ENCODE results near the gene RSBN1L.
A peak's percentile ranks its signal among the peaks of the same experiment; 100 is the strongest.
"Not testable (repeated sequence)": the region's sequence is repeated elsewhere in the genome, so short reads cannot be mapped to it uniquely, and the experiment has no call there.

Gene RSBN1L

GRCh38 chr7:77696057-77696642 is at the start of gene RSBN1L:
Gene RSBN1L (plus strand): TSS chr7:77696459. CDS start chr7:77696470, 11 bp downstream.
- FAIRE-seq (no peak), DNase-seq (ENCODE audit: insufficient read length, low spot score) (peak; percentile 41)
- TF ChIP-seq CTCF (IDR thresholded peaks at IDR 0.05; ENCODE audit: insufficient read depth, missing control alignments) = peak; percentile 5

DNA sequence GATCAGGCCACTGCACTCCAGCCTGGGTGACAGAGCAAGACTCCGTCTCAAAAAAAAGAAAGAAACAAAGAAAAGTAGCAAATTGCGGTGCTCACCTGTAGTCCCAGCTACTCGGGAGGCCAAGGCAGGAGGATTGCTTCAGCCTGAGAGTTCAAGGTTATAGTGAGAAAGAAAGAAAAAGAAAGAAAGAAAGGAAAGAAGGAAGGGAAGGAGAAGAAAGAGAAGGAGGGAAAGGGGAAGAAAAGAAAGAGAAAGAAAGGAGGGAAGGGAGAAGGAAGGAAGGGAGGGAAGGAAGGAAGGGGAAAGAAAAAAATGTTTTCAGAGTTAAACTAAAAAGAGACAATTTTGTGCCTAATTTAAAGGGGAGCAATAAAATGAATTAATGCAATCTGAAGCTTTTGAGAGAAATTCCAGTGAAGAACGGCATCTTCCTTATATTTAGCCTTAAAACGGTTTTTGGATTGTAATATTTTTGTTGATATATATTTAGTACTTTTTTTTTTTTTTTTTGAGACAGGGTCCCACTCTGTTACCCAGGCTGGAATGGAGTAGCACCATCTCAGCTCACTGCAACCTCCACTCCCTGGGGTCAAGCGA is 47.4 kb upstream of the RSBN1L start:
- DNase-seq (ENCODE audit: insufficient read length, low spot score) (no peak), FAIRE-seq (no peak)
- no peak for TF ChIP-seq CTCF (IDR thresholded peaks at IDR 0.05; ENCODE audit: insufficient read depth, missing control alignments)

GRCh38 chr7:77649716-77650349 is 46.4 kb upstream of the RSBN1L start:
- DNase-seq (ENCODE audit: insufficient read length, low spot score) (no peak), FAIRE-seq (no peak)
- no peak for TF ChIP-seq CTCF (IDR thresholded peaks at IDR 0.05; ENCODE audit: insufficient read depth, missing control alignments)

DNA sequence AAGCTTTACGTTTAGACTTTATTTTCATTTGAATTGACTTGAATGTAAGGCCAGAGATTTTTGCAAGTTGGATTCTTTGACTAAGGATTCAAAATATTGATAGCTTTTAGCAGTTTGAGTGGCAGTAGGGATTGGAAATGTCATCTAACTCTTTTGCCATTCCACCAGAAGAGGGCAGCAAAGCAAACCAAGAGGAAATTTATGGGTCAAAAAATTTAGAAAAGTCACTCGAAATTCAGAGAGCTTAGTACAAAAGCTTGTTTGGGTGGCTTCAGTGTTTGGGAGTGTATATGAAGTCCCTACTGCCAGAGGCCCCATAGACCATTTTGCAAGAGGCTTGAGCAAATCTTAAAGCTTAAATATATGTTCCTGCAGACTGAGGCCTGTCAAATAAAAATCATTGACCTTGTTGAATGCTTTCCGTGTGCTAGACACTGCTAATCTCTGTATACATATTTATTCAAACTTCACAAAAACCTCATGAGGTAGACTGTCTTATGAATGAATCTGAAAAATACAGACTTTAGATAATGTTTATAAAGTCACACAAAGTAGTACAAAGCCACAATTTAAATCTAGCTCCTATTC is 44.6 kb upstream of the RSBN1L start:
- DNase-seq (ENCODE audit: insufficient read length, low spot score) = no peak
- no peak for FAIRE-seq
- TF ChIP-seq CTCF (IDR thresholded peaks at IDR 0.05; ENCODE audit: insufficient read depth, missing control alignments) = peak; percentile 70

- not testable (repeated sequence) for DNase-seq (ENCODE audit: insufficient read length, low spot score); FAIRE-seq
Observed at GRCh38 chr7:77652826-77653225, 43.4 kb upstream of the RSBN1L start.

DNA sequence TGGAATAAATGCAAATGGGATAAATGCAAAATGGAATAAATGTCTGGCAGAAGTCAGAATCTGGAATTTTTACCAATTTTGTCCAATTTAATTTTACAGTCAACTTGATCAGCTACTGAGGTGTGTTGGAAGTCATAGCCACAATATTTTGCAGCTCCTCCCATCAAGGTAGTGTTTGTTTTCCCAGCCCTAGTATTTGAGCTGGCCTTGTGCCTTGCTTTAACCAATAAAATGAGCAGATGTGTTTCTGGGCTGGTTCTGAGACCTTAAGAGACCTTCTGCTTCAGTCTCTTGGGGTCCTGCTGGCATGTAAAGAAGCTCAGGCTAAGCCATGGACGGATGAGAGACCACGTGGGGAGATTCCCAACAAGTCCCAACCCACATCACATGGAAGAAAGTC is 42.7 kb upstream of the RSBN1L start:
- no peak for TF ChIP-seq CTCF (IDR thresholded peaks at IDR 0.05; ENCODE audit: insufficient read depth, missing control alignments)
- FAIRE-seq (no peak), DNase-seq (ENCODE audit: insufficient read length, low spot score) (no peak)

DNA sequence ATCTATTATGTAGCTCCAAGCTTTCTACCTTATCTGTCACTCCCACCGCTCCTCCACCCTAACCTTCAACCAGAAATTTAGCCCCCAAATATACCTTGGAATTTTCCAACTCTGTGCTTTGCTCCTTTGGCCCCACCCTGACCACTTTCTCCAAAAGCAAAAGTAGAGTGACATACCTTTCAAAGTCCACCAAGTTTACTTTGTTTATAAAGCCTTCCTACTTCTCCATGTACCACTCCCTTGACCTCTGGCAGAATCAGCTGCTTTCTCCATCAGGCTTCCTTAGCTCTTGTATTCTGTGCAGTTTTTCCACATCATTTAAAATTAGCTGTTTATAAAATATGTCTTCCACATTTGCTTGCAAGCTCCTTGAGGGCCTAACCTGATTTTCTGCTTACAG is 40.9 kb upstream of the RSBN1L start:
- DNase-seq (ENCODE audit: insufficient read length, low spot score) = no peak
- no peak for FAIRE-seq
- no peak for TF ChIP-seq CTCF (IDR thresholded peaks at IDR 0.05; ENCODE audit: insufficient read depth, missing control alignments)

Data from D721Med (cell line).